Neural cell (in vitro differentiated cells): ENCODE measurements around the gene NOL9. TPM values are rescaled to one million over a fixed set of nuclear protein-coding genes. Genes with fewer than 3 reads are reported as not detected.
"Not testable (repeated sequence)": the region's sequence is repeated elsewhere in the genome, so short reads cannot be mapped to it uniquely, and the experiment has no call there.

Source experiments
- H2AFZ ChIP-seq: fragments of 200-600, 300-800 bp; sonication (generic), shearing (Covaris generic); 2 replicates; pipeline ENCODE4 v1.6.0; 2014; ENCODE audit warnings: low read depth, mild to moderate bottlenecking, antibody characterized with exemption, low read length, moderate library complexity
- H3F3A ChIP-seq: fragments of 200-600 bp; shearing (Covaris generic); 2 replicates; pipeline ENCODE4 v1.6.1; 2016; ENCODE audit warnings: mild to moderate bottlenecking, moderate library complexity, mixed read lengths, antibody characterized with exemption, low read length; ENCODE audit not compliant: insufficient read depth, poor library complexity, severe bottlenecking
- H3K27ac ChIP-seq: fragments of 200-600, 300-800 bp; sonication (generic), shearing (Covaris generic); 2 replicates; pipeline ENCODE4 v1.5.1; 2014; ENCODE audit warnings: mild to moderate bottlenecking, low read length, moderate library complexity
- H3K27me3 ChIP-seq: fragments of 300-800, 200-600 bp; sonication (generic), shearing (Covaris generic); 2 replicates; pipeline ENCODE4 v1.6.0; 2014; ENCODE audit warnings: mild to moderate bottlenecking, low read depth, low read length, moderate library complexity; ENCODE audit not compliant: insufficient read depth
- H3K36me3 ChIP-seq: fragments of 300-800, 200-600 bp; sonication (generic), shearing (Covaris generic); 2 replicates; pipeline ENCODE4 v1.5.1; 2014; ENCODE audit warnings: mild to moderate bottlenecking, antibody characterized with exemption, low read length, moderate library complexity; ENCODE audit not compliant: insufficient read depth
- H3K4me2 ChIP-seq: fragments of 300-800, 200-600 bp; sonication (generic), shearing (Covaris generic); 2 replicates; pipeline ENCODE4 v1.6.0; 2014; ENCODE audit warnings: mild to moderate bottlenecking, low read length
- H3K4me3 ChIP-seq: fragments of 300-800, 200-600 bp; sonication (generic), shearing (Covaris generic); 2 replicates; pipeline ENCODE4 v1.5.1; 2014; ENCODE audit warnings: mild to moderate bottlenecking, low read length, moderate library complexity
- H3K79me2 ChIP-seq: fragments of 200-600 bp; shearing (Covaris generic); replicated peaks from 2 replicates; pipeline ENCODE4 v1.6.0; 2014; ENCODE audit warnings: mild to moderate bottlenecking, low read length, moderate library complexity; ENCODE audit not compliant: insufficient read depth
- H3K9ac ChIP-seq: fragments of 300-800, 200-600 bp; sonication (generic), shearing (Covaris generic); 2 replicates; pipeline ENCODE4 v1.6.1; 2016; ENCODE audit warnings: mild to moderate bottlenecking, low read length, mixed read lengths
- H3K9me2 ChIP-seq: fragments of 200-600 bp; shearing (Covaris generic); 2 replicates; pipeline ENCODE4 v1.6.1; 2016; ENCODE audit warnings: mild to moderate bottlenecking, low read length, mixed read lengths; ENCODE audit not compliant: insufficient read depth
- H3K9me3 ChIP-seq: fragments of 200-600, 300-800 bp; sonication (generic), shearing (Covaris generic); 2 replicates; pipeline ENCODE4 v1.6.1; 2016; ENCODE audit warnings: mild to moderate bottlenecking, mixed run types, low read length, moderate library complexity, mixed read lengths
- H4K20me1 ChIP-seq: fragments of 200-600 bp; shearing (Covaris generic); 2 replicates; pipeline ENCODE4 v1.6.1; 2016; ENCODE audit warnings: mild to moderate bottlenecking, mixed run types; ENCODE audit not compliant: insufficient read depth
- CTCF ChIP-seq: fragments of 450-650 bp; IDR thresholded peaks from 2 replicates; pipeline ENCODE4 v1.5.1; 2014; ENCODE audit warnings: antibody characterized with exemption, mild to moderate bottlenecking, moderate library complexity; ENCODE audit not compliant: poor library complexity, severe bottlenecking
- EP300 ChIP-seq: fragments of 450-650 bp; conservative IDR thresholded peaks from 2 replicates; pipeline ENCODE4 v1.6.1; 2014; ENCODE audit warnings: antibody characterized with exemption, mild to moderate bottlenecking, moderate library complexity; ENCODE audit not compliant: poor library complexity, severe bottlenecking
- EZH2 ChIP-seq: fragments of 200-600, 300-800 bp; shearing (Covaris generic), sonication (generic); IDR thresholded peaks from 2 replicates; pipeline ENCODE4 v1.6.1; 2014; ENCODE audit warnings: antibody characterized with exemption, low read length, borderline replicate concordance, mild to moderate bottlenecking; ENCODE audit not compliant: insufficient read depth, poor library complexity, severe bottlenecking
- MXI1 ChIP-seq: fragments of 450-650 bp; conservative IDR thresholded peaks from 2 replicates; pipeline ENCODE4 v1.6.1; 2014; ENCODE audit warnings: antibody characterized with exemption, mild to moderate bottlenecking; ENCODE audit not compliant: poor library complexity, severe bottlenecking
- POLR2AphosphoS5 ChIP-seq: IDR thresholded peaks from 2 replicates; pipeline ENCODE4 v1.6.1; 2012
- RAD21 ChIP-seq: fragments of 450-650 bp; conservative IDR thresholded peaks from 2 replicates; pipeline ENCODE4 v1.6.1; 2014; ENCODE audit warnings: antibody characterized with exemption, mild to moderate bottlenecking, moderate library complexity
- REST ChIP-seq: IDR thresholded peaks from 2 replicates; pipeline ENCODE4 v1.6.1; 2012; ENCODE audit warnings: borderline replicate concordance
- TAF1 ChIP-seq: IDR thresholded peaks from 2 replicates; pipeline ENCODE4 v1.6.1; 2012; ENCODE audit warnings: low read depth
- polyA plus RNA-seq: library from polyadenylated mRNA; depleted of rRNA; stranded (reverse); fragments of >200 nt; gene quantifications from 2 replicates; pipeline ENCODE4 v1.2.3, GENCODE V29; 2014

The NOL9 gene
- polyA plus RNA-seq, 1 donor from 2014 or later = 30.7 TPM

- H3K9me2 ChIP-seq = no peaks in the 10 kb centered on the region
- H3F3A ChIP-seq = no peaks in the 10 kb centered on the region
- no peaks in the 10 kb centered on the region for H4K20me1 ChIP-seq
- TF ChIP-seq CTCF (no peak), EP300 (no peak), MXI1 (peak; percentile 59), TAF1 (no peak)
- no peaks in the 10 kb centered on the region for H3K36me3 ChIP-seq
- peak overlapping the region; percentile 92 for H3K4me3 ChIP-seq
- no peaks in the 10 kb centered on the region for H3K79me2 ChIP-seq
- peak overlapping the region; percentile 12 for H3K27ac ChIP-seq
- peak overlapping the region; percentile 34 for H2AFZ ChIP-seq
- H3K27me3 ChIP-seq = peaks cover 21% of the 10 kb centered on the region
- peak overlapping the region; percentile 59 for H3K9ac ChIP-seq
- peak overlapping the region; percentile 66 for H3K4me2 ChIP-seq
- no peaks in the 10 kb centered on the region for H3K9me3 ChIP-seq
These were observed 47.0 kb upstream of the NOL9 start for GRCh38 chr1:6601049-6601922.

- no peaks in the 10 kb centered on the region for H3K9me2 ChIP-seq
- H3K9me3 ChIP-seq = no peaks in the 10 kb centered on the region
- no peaks in the 10 kb centered on the region for H3K79me2 ChIP-seq
- H3K4me2 ChIP-seq = peak overlapping the region; percentile 66
- H3K4me3 ChIP-seq = peak overlapping the region; percentile 92
- H3F3A ChIP-seq = no peaks in the 10 kb centered on the region
- TF ChIP-seq EP300 (no peak), REST (no peak), RAD21 (no peak), TAF1 (peak; percentile 24), MXI1 (no peak), POLR2AphosphoS5 (no peak), EZH2 (no peak), CTCF (no peak)
- peak overlapping the region; percentile 59 for H3K9ac ChIP-seq
- H3K27ac ChIP-seq = no peak overlapping the region
- no peaks in the 10 kb centered on the region for H3K36me3 ChIP-seq
- H3K27me3 ChIP-seq = peaks cover 21% of the 10 kb centered on the region
- no peak overlapping the region for H2AFZ ChIP-seq
- no peaks in the 10 kb centered on the region for H4K20me1 ChIP-seq
These were observed 46.2 kb upstream of the NOL9 start for GRCh38 chr1:6600410-6601048.

GRCh38 chr1:6599991-6600390 is 45.7 kb upstream of the NOL9 start:
- Histone ChIP-seq H3K4me3 (peak overlapping the region; percentile 92), H3K9ac (peak overlapping the region; percentile 59), H3K27me3 (peaks cover 21% of the 10 kb centered on the region)
- H3K4me2 ChIP-seq, H3K27ac ChIP-seq, H3K9me3 ChIP-seq, H2AFZ ChIP-seq, H3K79me2 ChIP-seq, H3F3A ChIP-seq, H4K20me1 ChIP-seq, H3K36me3 ChIP-seq, H3K9me2 ChIP-seq: not testable (repeated sequence)
